Spleen (tissue), 7 donors: ENCODE data around the gene C3orf38.

ENCODE experiments used
- POLR2A ChIP-seq, 3 donors: fragments of 450-650 bp; IDR thresholded peaks; one replicate each; pipeline ENCODE4 v1.5.1; 2017; ENCODE audit warnings: antibody characterized with exemption in 3 of 3, mild to moderate bottlenecking in 1 of 3
- TF ChIP-seq, protein P1 (sequence below), 11 experiments: fragments of 200-600 bp in 7 of 11; fragments of 450-650 bp in 4 of 11; sonication (generic) in 4 of 11; IDR thresholded peaks in 8 of 11; conservative IDR thresholded peaks in 3 of 11; 1 replicate in 7 of 11; 2 replicates in 4 of 11; pipeline versions ENCODE4 v1.4.0 to v1.8.0; 2016 to 2021; ENCODE audit warnings: antibody characterized with exemption in 11 of 11, inconsistent platforms in 4 of 11, mild to moderate bottlenecking in 1 of 11
- donor health status: DM: no; HTN: no; CAD: no; lungs with moderate emphysema.
- donor health status: DM: no; HTN: no; CAD: no.
- donor health status: DM: no; HTN: no; CAD: no.

DNA sequence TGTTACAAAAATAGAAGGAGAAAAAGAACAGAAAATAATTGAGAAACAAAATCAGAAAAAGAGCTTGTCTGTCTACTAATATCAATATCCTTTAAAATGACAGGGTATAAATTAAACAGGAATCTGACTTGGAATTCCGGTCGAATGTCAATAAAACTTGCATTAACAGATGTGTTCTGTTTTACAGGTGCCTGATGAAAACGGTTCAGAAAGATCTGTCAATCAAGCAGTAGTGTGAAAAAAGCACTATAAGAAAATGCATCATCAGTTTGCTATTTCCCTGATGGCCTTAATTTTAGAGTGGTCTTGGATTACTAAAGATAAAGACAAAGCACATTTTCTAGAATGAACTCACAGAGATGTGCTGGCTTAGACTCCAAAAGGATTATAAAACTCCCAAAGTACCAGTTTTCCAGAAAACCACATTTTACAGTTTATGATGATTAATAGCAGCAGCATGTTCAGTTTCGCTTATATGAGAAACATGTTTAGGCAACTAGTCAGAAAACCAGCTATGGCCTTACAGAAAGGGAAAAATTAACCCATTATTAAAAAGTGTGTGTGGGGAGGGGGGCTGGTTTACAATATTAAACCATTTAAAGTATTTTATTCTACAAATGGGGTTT is 8.2 kb upstream of the C3orf38 start:
- TF ChIP-seq, protein P1, sequence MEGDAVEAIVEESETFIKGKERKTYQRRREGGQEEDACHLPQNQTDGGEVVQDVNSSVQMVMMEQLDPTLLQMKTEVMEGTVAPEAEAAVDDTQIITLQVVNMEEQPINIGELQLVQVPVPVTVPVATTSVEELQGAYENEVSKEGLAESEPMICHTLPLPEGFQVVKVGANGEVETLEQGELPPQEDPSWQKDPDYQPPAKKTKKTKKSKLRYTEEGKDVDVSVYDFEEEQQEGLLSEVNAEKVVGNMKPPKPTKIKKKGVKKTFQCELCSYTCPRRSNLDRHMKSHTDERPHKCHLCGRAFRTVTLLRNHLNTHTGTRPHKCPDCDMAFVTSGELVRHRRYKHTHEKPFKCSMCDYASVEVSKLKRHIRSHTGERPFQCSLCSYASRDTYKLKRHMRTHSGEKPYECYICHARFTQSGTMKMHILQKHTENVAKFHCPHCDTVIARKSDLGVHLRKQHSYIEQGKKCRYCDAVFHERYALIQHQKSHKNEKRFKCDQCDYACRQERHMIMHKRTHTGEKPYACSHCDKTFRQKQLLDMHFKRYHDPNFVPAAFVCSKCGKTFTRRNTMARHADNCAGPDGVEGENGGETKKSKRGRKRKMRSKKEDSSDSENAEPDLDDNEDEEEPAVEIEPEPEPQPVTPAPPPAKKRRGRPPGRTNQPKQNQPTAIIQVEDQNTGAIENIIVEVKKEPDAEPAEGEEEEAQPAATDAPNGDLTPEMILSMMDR (IDR thresholded peaks at IDR 0.05 in 8 of 11, conservative IDR thresholded peaks at IDR 0.05 in 3 of 11): no peak
- TF ChIP-seq POLR2A (IDR thresholded peaks at IDR 0.05): no peak
